Naive B cell (primary cell): Measurements from ENCODE around the gene NRCAM. TPM values are rescaled to one million over a fixed set of nuclear protein-coding genes. Genes with fewer than 3 reads are reported as not detected.

Experiments used
- ATAC-seq, 2 donors: fragments of 150-1000 bp; cut with Tn5 transposase; 2 replicates each; pipeline ENCODE4 v1.10.0; 2021; ENCODE audit warnings: low read depth in 2 of 2, mild to moderate bottlenecking in 2 of 2, moderate library complexity in 2 of 2
- DNase-seq: peaks from one replicate; pipeline ENCODE4 v3.0.0; 2022
- H3K27ac Mint-ChIP-seq, 6 donors: one replicate each; pipeline ENCODE4 v1.8.0; 2020 to 2022; ENCODE audit warnings: mild to moderate bottlenecking in 6 of 6, mixed read lengths in 6 of 6, moderate library complexity in 5 of 6, inconsistent platforms in 2 of 6
- H3K27me3 Mint-ChIP-seq, 3 donors: one replicate each; pipeline ENCODE4 v1.8.0; 2021 to 2022; ENCODE audit warnings: mixed read lengths in 3 of 3, mild to moderate bottlenecking in 1 of 3
- H3K36me3 Mint-ChIP-seq, 2 donors: one replicate each; pipeline ENCODE4 v1.8.0; 2020 to 2022; ENCODE audit warnings: mixed read lengths in 2 of 2, inconsistent platforms in 1 of 2, mild to moderate bottlenecking in 1 of 2
- H3K4me1 Mint-ChIP-seq, 3 donors: one replicate each; pipeline ENCODE4 v1.8.0; 2020 to 2022; ENCODE audit warnings: mixed read lengths in 3 of 3, inconsistent platforms in 1 of 3, mild to moderate bottlenecking in 1 of 3, moderate library complexity in 1 of 3
- H3K4me3 Mint-ChIP-seq, 8 donors: one replicate each; pipeline ENCODE4 v1.8.0; 2020 to 2022; ENCODE audit warnings: mild to moderate bottlenecking in 8 of 8, mixed read lengths in 8 of 8, moderate library complexity in 8 of 8, inconsistent platforms in 2 of 8
- H3K9me3 Mint-ChIP-seq, 7 donors: one replicate each; pipeline ENCODE4 v1.8.0; 2020 to 2022; ENCODE audit warnings: mixed read lengths in 7 of 7, mild to moderate bottlenecking in 5 of 7, inconsistent platforms in 2 of 7, moderate library complexity in 1 of 7
- polyA plus RNA-seq, 6 donors: library from polyadenylated mRNA; unstranded; fragments of 300-500 nt; fragmentation: Illumina TruSeq; gene quantifications; one replicate each; pipeline ENCODE4 v1.2.3, GENCODE V29; 2021; ENCODE audit warnings: low read depth in 6 of 6

The NRCAM gene
- polyA plus RNA-seq, 6 donors from 2014 or later, result 0.29 to 1.2 (median 0.47) TPM; not detected in 1

DNA sequence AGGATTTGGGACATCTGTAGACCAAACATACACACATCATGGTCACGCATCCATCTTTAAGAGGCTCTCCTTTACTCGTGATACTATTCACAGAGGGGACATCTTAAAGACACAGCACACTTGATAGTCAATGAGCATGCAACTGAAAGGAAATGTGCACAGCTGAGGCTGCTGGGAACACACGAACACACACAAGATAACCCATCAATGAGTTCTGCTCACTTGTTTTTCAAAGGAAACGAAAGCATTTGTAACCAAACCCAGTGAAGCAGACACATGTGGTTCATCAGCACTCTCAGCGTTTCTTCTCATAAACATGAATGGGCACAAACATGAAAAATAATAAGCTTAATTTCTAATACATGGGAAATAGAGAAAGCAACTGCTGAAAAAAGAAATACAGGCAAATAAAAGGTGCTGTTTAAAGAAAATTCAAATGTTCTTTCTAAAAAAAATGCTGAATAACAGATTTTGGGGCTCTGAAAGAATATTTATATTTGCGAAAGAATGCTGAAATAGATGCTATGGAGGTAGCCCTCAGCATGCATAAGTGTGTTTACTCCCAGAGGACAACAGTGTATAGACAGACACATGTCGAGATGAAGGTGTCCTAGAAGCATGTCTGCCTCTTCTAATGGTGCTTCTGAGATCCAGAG is 266.4 kb downstream of the NRCAM start:
- no peak overlapping the region for H3K27ac Mint-ChIP-seq
- no peak overlapping the region for H3K4me3 Mint-ChIP-seq
- DNase-seq, result no peak
- H3K27me3 Mint-ChIP-seq, result peaks cover 0 to 14% (median 14%) of the 10 kb centered on the region in 3 donors
- H3K36me3 Mint-ChIP-seq, result peaks cover 0 to 8% of the 10 kb centered on the region in 2 donors
- H3K9me3 Mint-ChIP-seq, result peaks cover 0 to 7% (median 0%) of the 10 kb centered on the region in 7 donors
- peak; percentile 76 to 77 for ATAC-seq
- H3K4me1 Mint-ChIP-seq, result peaks cover 0 to 14% (median 5%) of the 10 kb centered on the region in 3 donors

DNA sequence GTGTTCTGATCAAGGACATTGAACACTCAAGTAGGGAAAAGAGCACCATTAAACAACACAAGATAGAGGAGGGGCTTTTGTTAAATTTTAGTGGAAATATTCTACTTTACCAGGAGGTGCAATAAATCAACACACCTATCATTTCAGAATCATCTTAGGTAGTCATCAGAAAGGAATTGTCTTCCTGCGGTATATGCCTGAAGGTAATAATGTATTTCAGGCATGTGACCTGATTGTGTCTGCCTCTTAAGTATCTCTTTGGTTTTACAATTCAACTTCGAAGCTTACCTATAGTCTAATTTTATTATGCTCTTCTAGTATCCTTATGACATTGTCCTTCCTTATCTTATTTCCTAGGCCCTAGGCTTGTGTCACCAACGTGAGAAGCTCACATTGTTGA is 267.5 kb downstream of the NRCAM start:
- no peak for ATAC-seq
- Mint-ChIP-seq H3K27me3 (peaks cover 0 to 11% (median 9%) of the 10 kb centered on the region in 3 donors), H3K9me3 (peaks cover 0 to 7% (median 0%) of the 10 kb centered on the region in 7 donors), H3K4me3 (no peak overlapping the region), H3K27ac (no peak overlapping the region), H3K4me1 (peaks cover 0 to 14% (median 5%) of the 10 kb centered on the region in 3 donors), H3K36me3 (peaks cover 0 to 8% of the 10 kb centered on the region in 2 donors)
- DNase-seq, result no peak

DNA sequence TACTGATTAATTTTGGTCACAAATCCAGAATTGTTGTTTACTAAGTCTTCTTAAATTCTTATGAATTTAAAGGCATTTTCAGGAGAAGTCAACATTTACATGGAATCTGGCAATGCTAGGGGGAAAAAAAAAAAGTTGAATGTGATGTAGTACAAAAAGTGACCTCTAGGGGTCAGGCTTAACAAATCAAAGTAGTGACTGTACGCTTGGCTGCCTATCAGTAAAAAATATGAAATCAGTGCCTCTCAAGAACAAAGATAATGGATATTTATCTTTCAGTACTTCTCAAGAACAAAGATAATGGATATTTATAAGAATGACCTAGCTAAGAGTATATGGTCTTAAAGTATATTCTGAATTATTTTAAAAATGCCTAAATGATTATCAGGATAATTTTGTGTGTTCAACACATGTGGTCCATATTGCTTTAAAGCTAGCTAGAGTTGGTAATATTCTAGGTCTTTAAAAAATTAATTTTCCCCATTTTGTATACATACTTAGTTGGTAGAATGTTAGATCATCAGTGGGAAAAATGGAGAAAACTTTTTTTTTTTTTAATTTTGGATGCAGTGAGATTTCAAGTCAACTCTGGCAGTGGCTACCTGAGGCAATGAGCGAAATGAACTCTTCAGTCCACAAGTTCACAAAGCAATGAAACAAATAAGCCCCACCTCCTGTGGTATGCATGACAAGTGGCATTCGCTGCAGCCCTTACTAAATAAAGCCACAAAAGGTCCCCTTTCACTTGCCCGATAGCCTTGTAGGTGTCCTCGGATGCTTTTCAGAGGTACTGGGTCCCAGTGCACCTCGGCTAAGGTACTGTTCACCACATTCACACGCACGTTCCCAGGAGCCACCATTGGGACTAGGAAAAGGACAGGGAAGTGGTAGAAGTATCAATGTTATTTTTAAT is 274.9 kb downstream of the NRCAM start:
- Mint-ChIP-seq H3K9me3 (no peaks in the 10 kb centered on the region), H3K4me1 (no peaks in the 10 kb centered on the region), H3K27ac (no peak overlapping the region), H3K27me3 (peaks cover 0 to 15% (median 0%) of the 10 kb centered on the region in 3 donors), H3K4me3 (no peak overlapping the region), H3K36me3 (no peaks in the 10 kb centered on the region)
- ATAC-seq (peak; percentile 34 to 54), DNase-seq (peak; percentile 46)

DNA sequence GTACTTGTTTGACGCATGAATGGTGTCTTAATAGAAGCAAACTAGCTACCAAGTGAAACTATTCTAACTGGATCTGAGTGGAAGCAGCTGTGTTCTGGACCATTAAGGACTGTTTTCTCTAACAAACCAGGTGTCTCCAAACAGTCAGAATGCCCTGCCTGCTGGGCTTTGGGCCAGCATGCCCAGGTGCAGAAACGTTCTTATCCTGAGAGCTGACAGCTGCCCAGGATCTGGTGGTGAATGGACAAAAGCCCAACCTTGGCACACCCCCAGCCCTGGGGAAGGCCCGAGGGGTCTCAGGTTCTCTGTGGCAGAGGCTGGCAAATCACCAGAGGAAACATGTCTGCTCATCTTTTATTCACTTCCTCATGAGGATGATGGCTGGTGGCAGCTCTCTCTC is 277.8 kb downstream of the NRCAM start:
- H3K4me1 Mint-ChIP-seq, result no peaks in the 10 kb centered on the region
- H3K4me3 Mint-ChIP-seq, result no peak overlapping the region
- ATAC-seq, result no peak
- DNase-seq, result no peak
- H3K9me3 Mint-ChIP-seq, result no peaks in the 10 kb centered on the region
- peaks cover 6 to 20% (median 9%) of the 10 kb centered on the region in 3 donors for H3K27me3 Mint-ChIP-seq
- no peak overlapping the region for H3K27ac Mint-ChIP-seq
- H3K36me3 Mint-ChIP-seq, result no peaks in the 10 kb centered on the region

DNA sequence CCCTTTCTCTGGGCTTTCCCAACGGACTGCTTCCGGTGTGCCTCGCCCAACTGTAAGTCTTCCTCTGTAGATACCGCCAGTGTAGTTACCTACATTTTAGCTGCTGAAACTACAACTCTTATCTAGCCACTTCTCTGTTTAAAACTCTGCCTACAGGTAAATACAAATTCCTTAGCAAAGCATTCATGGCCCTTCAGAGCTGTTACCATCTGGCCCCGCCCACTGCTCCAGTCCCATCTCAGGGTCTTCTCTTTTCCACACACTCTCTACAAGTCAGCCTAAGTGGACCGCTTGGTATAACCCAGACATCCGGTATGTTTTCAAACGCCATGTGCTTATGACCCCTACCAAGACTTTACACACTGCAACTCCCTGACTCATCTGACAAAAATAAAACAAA is 285.1 kb downstream of the NRCAM start:
- Mint-ChIP-seq H3K4me1 (no peaks in the 10 kb centered on the region), H3K27me3 (peaks cover 7 to 26% (median 17%) of the 10 kb centered on the region in 3 donors), H3K4me3 (no peak overlapping the region), H3K27ac (no peak overlapping the region), H3K9me3 (no peaks in the 10 kb centered on the region), H3K36me3 (no peaks in the 10 kb centered on the region)
- DNase-seq (no peak), ATAC-seq (no peak)

DNA sequence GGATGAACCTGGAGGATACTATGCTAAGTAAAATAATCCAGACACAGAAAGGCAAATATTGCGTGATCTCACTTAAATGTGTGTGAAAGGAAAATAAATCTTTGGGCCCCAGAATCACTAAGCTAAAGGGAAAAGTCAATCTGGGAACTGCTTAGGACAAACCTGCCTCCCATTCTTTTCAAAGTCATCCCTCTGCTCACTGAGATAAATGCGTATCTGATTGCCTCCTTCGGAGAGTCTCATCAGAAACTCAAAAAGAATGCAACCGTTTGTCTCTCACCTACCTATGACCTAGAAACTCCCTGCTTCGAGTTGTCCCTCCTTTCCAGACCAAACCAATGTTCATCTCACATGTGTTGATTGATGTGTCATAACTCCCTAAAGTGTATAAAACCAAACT is 286.0 kb downstream of the NRCAM start:
- no peak overlapping the region for H3K27ac Mint-ChIP-seq
- no peak overlapping the region for H3K4me3 Mint-ChIP-seq
- DNase-seq (no peak), ATAC-seq (no peak)
- no peaks in the 10 kb centered on the region for H3K36me3 Mint-ChIP-seq
- peaks cover 7 to 26% (median 17%) of the 10 kb centered on the region in 3 donors for H3K27me3 Mint-ChIP-seq
- H3K4me1 Mint-ChIP-seq, result no peaks in the 10 kb centered on the region
- H3K9me3 Mint-ChIP-seq, result no peaks in the 10 kb centered on the region

DNA sequence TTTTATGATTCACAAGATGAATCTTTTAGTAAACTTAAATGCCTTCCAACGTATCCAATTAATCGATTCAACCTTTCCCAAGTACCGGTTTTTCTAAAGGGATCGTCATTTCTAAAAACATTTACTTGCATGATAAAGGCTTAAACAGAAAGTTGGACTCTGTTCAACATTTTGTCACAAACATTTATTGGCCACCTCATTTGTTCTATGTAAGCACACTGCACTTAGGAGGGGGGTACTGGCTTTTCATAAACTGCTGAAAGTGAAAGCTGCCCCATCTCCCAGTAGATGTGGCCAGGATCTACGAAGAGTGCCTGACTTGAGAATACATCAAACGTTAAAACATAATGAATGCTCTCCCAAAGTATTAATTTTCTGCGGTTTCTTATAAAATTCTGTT is 288.8 kb downstream of the NRCAM start:
- ATAC-seq, result no peak
- peaks cover 0 to 5% (median 2%) of the 10 kb centered on the region in 7 donors for H3K9me3 Mint-ChIP-seq
- H3K4me1 Mint-ChIP-seq, result no peaks in the 10 kb centered on the region
- H3K36me3 Mint-ChIP-seq, result no peaks in the 10 kb centered on the region
- H3K27ac Mint-ChIP-seq, result no peak overlapping the region
- no peak overlapping the region for H3K4me3 Mint-ChIP-seq
- DNase-seq, result no peak
- peaks cover 0 to 23% (median 17%) of the 10 kb centered on the region in 3 donors for H3K27me3 Mint-ChIP-seq

DNA sequence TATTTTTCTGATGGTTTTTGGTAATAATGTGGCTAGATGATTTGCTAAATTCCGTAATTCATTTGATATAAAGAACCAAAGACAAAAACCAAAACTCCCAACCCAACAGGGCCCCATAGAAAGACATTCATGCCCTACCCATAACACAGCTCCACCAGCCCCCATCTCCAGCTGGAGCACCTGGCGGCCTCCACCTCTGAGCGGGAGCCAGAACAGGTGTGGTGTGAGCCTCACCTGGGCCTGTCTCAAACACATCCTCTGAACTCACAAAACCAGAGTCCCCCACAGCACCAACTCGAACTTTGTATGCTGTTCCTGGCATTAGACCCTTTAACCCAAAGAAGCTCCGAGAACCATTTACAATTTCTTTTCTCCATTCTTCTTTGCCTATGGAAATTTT is 289.5 kb downstream of the NRCAM start:
- H3K4me3 Mint-ChIP-seq, result no peak overlapping the region
- DNase-seq (no peak), ATAC-seq (no peak)
- peaks cover 0 to 23% (median 18%) of the 10 kb centered on the region in 3 donors for H3K27me3 Mint-ChIP-seq
- peaks cover 0 to 5% (median 2%) of the 10 kb centered on the region in 7 donors for H3K9me3 Mint-ChIP-seq
- no peaks in the 10 kb centered on the region for H3K36me3 Mint-ChIP-seq
- H3K4me1 Mint-ChIP-seq, result no peaks in the 10 kb centered on the region
- H3K27ac Mint-ChIP-seq, result no peak overlapping the region

DNA sequence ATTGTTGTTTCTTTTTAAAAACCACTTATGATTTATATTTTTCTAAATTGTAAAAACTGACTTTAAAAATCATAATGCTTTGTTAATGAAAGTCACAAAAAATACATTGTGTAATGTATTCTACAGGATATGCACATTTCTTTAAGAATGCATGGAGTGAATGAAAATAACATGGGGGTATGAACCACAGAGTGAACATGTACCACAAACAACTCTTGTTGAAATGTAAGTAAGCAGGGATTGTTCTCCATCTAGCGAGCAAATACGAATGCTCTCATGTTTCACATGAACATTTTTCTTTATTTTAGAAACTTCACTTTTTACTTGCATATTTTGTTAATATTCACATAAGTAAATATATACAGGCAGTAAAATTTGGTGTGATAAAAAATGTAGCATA is 290.5 kb downstream of the NRCAM start:
- H3K27me3 Mint-ChIP-seq, result peaks cover 0 to 19% (median 14%) of the 10 kb centered on the region in 3 donors
- H3K36me3 Mint-ChIP-seq, result no peaks in the 10 kb centered on the region
- DNase-seq (no peak), ATAC-seq (no peak)
- H3K4me1 Mint-ChIP-seq, result no peaks in the 10 kb centered on the region
- H3K4me3 Mint-ChIP-seq, result no peak overlapping the region
- peaks cover 0 to 5% (median 2%) of the 10 kb centered on the region in 7 donors for H3K9me3 Mint-ChIP-seq
- no peak overlapping the region for H3K27ac Mint-ChIP-seq

DNA sequence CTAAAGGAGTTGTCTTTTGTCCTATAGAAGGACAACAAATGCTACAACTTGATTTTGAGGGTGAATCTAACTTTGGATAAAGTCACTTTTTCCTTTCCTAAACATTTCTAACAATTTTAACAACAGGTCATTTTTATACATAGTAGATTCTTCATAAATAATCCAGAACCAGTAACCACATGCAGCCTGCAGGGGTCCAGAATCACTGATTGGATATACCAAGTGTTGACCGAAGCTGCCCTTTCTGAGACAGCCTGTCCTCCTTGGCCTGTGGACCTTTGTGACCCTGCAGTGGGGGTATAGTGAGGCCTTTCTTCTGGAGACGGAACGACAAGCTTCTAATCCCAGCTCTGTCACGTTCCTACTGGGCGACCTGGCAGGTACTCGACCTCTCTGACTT is 291.3 kb downstream of the NRCAM start:
- H3K36me3 Mint-ChIP-seq, result no peaks in the 10 kb centered on the region
- H3K27ac Mint-ChIP-seq, result no peak overlapping the region
- H3K4me3 Mint-ChIP-seq, result no peak overlapping the region
- ATAC-seq, result no peak
- peaks cover 0 to 5% (median 2%) of the 10 kb centered on the region in 7 donors for H3K9me3 Mint-ChIP-seq
- H3K27me3 Mint-ChIP-seq, result peaks cover 5 to 19% (median 7%) of the 10 kb centered on the region in 3 donors
- no peaks in the 10 kb centered on the region for H3K4me1 Mint-ChIP-seq
- no peak for DNase-seq

DNA sequence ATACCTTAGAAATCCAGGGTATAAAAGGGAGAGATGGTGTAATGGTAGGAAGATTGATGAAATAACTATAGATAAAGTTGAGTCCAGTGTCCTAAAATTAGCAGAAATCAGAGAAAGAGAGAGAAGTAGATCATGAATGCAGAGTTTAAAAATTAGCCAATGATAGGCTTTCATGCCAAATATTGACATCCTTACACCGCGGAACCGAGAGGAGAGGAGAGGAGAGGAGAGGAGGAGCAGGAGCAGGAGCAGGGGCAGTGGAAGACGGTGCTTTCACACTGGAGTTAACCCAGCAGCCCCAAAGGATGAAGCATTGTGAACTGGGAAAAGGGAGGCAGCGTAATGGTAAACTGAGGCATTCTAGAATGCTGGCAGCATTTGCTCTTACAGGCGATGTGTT is 291.9 kb downstream of the NRCAM start:
- Mint-ChIP-seq H3K27ac (no peak overlapping the region), H3K36me3 (no peaks in the 10 kb centered on the region), H3K9me3 (peaks cover 0 to 5% (median 2%) of the 10 kb centered on the region in 7 donors), H3K4me1 (no peaks in the 10 kb centered on the region), H3K4me3 (no peak overlapping the region), H3K27me3 (peaks cover 7 to 19% (median 7%) of the 10 kb centered on the region in 3 donors)
- DNase-seq, result no peak
- ATAC-seq, result no peak

DNA sequence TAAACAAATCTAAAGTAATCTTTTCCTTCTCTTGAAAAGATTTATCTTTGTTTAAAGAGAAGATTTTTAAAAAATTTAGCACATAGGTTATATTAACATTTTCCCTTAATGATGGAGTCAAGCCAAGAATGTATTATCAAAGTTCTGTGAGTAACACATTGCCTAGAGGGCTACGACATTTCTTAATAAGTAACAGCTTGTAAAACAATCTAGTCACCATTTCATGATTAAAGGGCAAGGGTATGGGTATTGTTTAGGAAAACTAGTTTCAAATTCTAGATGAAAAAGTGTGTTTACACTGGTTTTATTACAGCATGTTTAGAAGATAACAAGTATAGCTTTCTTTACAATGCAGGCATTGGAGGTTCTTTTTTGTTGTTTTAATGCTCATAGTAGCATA is 297.5 kb downstream of the NRCAM start:
- Mint-ChIP-seq H3K27me3 (peaks cover 15 to 39% (median 20%) of the 10 kb centered on the region in 3 donors), H3K4me1 (peaks cover 0 to 3% (median 0%) of the 10 kb centered on the region in 3 donors), H3K4me3 (no peak overlapping the region), H3K27ac (no peak overlapping the region), H3K9me3 (peaks cover 0 to 5% (median 2%) of the 10 kb centered on the region in 7 donors), H3K36me3 (no peaks in the 10 kb centered on the region)
- DNase-seq (no peak), ATAC-seq (no peak)

DNA sequence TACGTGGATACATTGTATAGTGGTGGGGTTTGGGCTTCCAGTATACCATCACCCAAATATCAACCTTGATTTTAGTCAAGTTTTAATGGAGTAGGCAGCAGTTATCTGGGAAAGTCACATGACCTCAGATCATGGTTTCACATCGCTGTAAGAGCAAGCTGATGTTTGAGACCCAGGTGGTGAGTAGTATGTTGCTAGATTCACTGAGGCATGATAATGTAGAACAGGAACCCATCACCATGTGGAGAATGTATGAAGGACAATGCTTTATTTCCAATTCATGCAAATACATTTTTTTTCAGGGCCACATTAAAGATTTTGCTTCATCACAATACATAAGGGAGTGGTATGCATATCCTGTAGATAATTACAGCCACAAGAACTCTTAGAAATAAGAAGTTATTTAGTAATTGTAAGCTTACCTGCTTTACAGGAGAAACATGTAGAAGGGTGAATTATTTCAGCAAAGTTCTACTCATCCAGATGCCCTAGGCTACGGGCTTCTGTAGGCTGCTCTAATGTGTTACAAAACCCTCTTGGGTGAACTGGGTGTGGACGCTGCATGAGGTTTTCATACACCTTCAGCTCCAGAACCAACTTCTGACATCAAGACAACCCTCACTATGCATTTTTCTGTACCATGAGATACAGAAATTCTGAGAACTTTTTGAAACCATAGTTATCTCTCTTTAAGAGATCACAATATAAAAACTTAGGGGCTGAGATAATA is 298.5 kb downstream of the NRCAM start:
- DNase-seq (no peak), ATAC-seq (no peak)
- no peak overlapping the region for H3K4me3 Mint-ChIP-seq
- peaks cover 0 to 3% (median 0%) of the 10 kb centered on the region in 3 donors for H3K4me1 Mint-ChIP-seq
- no peaks in the 10 kb centered on the region for H3K36me3 Mint-ChIP-seq
- no peak overlapping the region for H3K27ac Mint-ChIP-seq
- peaks cover 16 to 36% (median 17%) of the 10 kb centered on the region in 3 donors for H3K27me3 Mint-ChIP-seq
- H3K9me3 Mint-ChIP-seq, result peaks cover 0 to 3% (median 0%) of the 10 kb centered on the region in 7 donors
